Amniotic epithelial cell (primary cell): ENCODE results near the gene DIP2A.

Experiments used
- DNase-seq: peaks from one replicate; pipeline ENCODE4 v3.0.0-alpha.2; 2010; ENCODE audit warnings: low read depth

DIP2A gene

DNA sequence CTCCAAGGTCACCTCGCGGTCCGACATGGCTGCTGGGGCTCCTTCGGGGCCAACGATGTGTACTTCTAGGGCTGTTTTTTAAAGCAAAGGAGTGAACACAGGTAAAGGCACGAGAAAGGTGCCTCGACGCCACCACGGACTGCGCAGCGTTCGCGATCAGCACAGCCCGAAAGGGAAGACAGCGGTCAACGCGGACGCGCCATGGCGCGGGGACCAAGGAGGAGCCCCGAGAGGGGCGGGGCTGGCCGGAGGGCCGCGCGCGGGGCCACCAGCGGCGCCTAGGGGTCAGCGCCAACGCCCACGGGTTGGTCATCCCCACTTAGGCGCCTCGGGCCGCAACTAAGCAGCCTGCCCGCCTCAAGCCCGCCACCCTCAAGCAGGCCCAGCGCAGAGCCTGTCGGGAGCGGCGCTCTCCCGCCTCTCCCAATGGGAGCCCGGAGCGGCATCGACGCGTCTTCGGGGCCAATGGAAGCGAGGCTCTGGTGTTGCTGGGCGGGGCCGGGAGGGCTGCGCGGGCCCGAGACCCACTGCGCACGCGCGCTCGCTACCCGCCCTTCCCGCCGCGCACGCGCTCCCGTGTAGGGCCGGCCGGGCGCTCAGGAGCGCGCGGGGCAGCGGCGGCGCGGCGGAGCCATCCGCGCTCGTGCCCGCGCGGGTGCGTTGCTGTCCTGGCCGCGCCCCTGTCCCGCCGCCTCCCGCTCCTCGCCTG is at the start of gene DIP2A:
Gene DIP2A, plus strand, starts transcription at position 577 of the 709 bp plus-strand sequence. CDS start 241 bp downstream, outside the sequence.
- DNase-seq = peak; percentile 94

- no peak for DNase-seq
These were observed 48.9 kb upstream of the DIP2A start for GRCh38 chr21:46409641-46410406.

DNA sequence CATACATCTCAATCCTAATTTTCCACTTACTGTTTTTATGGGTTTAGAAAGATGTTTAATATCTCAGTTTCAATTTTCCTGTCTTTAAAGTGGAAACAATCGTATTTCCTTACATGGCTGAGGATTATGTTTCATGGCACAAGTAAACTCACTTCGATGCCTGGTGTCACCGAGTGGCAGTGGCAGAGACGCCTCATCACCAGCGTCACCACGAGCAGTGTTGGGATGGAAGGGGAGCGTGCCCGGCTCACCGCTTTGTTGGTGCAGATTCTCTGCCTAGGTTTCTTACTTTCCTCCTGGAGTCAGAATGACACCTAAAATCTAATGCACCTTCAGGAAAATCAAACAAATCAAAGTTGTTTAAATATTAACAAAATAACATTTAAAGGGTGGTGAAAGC is 48.2 kb upstream of the DIP2A start:
- DNase-seq = no peak

DNA sequence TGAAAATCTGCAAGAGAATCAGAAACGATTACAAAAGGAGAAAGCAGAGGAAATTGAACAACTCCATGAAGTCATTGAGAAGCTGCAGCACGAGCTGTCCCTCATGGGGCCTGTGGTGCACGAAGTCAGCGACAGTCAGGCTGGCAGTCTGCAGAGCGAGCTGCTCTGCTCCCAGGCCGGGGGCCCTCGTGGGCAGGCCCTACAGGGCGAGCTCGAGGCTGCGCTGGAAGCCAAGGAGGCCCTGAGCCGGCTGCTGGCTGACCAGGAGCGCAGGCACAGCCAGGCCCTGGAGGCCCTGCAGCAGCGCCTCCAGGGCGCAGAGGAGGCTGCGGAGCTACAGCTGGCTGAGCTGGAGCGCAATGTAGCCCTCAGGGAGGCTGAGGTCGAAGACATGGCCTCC is 47.5 kb upstream of the DIP2A start:
- no peak for DNase-seq

DNA sequence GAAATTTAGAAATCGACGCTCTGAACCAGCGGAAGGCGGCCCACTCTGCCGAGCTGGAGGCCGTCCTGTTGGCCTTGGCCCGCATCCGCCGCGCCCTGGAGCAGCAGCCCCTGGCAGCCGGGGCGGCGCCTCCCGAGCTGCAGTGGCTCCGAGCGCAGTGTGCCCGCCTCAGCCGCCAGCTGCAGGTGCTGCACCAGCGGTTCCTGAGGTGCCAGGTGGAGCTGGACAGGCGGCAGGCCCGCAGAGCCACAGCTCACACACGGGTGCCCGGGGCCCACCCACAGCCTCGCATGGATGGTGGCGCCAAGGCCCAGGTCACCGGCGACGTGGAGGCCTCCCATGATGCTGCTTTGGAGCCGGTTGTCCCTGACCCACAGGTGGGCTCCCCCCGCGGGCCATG is 47.0 kb upstream of the DIP2A start:
- DNase-seq = no peak

DNA sequence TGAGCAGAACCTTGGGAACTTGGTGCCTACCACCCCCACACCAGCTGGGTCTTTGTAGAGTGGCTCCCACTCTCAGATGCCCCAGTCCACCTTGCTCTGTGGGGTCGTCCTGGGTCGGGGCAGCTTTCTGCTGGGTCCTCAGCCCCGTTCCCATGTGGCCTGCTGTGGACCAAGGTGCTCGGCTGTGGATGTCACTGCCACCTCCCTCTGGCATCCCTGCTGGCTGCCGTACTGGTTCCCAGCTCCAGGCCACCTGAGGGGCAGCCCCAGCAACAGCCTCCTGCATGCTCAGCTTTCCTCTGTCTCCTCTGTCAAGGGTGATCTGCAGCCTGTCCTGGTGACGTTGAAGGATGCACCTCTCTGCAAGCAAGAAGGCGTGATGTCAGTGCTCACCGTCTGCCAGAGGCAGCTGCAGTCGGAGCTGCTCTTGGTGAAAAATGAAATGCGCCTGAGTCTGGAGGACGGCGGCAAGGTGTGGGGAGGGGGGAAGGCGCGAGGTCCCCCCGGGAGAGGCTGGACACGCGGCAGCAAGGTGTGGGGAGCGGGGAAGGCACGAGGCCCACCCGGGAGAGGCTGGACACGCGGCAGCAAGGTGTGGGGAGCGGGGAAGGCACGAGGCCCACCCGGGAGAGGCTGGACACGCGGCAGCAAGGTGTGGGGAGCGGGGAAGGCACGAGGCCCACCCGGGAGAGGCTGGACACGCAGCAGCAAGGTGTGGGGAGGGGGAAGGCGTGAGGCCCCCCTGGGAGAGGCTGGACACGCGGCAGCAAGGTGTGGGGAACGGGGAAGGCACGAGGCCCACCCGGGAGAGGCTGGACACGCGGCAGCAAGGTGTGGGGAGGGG is 45.9 kb upstream of the DIP2A start:
- DNase-seq = no peak

DNA sequence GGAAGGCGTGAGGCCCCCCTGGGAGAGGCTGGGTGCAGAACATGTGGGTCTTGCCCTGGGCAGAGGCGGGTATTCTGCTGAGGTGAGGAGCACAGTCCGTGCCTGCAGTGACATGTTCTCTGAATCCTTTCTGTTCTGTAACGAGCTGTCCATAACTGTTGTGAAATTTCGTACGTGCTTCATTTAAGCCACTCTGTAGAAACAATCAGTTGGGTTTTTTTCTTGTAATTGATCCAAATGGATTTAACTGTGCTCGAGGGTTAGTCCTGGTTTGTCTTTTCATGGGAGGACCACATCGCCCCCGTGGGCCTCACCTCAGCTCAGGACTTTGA is 45.4 kb upstream of the DIP2A start:
- DNase-seq = no peak

- no peak for DNase-seq
These were observed 43.8 kb upstream of the DIP2A start for GRCh38 chr21:46414965-46415275.

DNA sequence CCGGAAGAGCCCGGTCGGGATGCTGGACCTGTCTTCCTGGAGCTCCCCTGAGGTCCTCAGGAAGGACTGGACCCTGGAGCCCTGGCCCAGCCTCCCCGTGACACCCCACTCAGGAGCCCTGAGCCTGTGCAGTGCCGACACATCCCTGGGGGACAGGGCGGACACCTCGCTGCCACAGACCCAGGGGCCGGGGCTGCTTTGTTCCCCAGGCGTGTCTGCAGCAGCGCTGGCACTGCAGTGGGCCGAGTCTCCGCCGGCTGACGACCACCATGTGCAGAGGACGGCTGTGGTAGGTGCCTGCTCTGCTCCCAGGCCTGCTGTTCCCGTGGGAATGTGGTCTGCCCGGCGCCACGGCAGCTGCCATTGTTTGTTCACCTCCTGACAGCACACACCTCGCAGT is 42.1 kb upstream of the DIP2A start:
- DNase-seq = no peak

DNA sequence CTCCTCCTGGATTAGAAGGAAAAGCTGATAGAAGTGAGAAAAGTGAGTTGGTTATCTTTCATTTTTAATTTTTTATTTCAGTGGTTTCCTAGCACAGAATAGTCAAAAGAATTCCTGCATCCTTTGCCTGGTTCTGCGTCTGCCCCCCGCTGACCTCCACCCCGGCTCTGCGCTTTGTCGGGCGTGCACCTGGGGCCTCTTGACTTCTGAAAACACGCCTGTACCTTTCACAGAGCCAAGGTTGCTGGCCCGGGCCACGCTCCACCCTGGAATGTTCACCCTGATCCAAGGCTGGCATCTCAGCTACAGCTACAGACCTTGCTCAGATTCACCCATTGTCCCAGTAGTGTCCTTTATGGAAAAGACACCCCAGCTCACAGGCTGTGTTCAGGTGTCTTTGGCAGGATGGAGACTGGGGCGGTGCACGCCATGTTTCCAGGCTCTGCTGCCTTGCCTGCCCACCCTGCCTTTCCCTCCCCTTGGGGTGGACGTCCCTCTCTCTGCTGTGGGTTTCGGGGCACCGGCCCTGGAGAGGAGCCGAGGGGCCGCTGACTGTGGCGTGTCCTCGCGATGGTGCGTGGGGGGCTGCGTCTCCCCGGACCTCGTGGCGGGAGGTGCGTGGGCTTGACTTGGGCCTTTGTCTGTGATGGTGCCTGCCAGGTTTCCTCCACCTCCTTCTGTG is 40.3 kb upstream of the DIP2A start:
- DNase-seq = no peak

DNA sequence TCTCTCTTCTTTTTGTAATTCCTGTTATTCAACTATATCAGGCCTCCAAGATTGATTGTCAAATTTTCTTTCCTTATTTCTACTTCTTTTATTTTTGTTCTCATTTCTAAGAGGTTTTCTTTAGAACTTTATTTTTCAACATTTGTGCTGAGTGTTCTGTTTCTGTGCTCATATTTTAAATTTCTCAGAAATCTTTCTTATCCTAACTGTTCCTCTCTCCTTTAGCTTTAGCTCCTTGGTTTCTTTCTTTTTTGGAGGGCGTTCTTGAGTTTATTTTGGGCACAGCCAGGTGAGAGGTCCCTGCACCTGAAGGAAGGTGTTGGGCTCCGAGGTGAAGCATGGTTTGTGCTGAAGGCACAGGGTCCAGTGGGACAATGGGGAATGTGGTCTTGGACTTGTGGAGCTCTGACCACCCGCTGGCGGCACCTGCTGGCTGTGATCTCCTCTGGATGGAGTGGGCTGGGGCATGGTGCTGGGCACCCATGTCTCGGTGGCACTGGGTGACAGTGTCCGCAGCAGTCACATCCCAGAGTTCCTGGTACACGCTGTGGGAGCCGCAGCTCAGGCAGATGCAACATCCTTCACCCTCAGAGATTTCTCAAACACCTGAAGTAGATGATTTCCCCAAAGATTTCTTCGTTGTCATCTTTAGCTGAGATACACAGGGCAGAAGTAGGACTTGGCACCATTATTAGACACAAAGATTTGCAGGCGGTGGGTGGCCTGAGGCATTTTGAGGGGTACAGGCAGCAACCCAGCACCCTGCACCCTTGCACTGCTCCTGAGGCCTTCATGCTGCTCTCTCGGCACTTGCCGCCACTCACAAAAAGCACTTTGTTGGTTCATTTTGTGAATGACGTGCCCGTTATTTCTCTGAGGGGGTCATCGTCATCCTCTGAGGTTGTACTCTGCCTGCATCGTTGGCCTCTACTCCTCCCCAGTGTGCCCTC is 38.2 kb upstream of the DIP2A start:
- no peak for DNase-seq

DNA sequence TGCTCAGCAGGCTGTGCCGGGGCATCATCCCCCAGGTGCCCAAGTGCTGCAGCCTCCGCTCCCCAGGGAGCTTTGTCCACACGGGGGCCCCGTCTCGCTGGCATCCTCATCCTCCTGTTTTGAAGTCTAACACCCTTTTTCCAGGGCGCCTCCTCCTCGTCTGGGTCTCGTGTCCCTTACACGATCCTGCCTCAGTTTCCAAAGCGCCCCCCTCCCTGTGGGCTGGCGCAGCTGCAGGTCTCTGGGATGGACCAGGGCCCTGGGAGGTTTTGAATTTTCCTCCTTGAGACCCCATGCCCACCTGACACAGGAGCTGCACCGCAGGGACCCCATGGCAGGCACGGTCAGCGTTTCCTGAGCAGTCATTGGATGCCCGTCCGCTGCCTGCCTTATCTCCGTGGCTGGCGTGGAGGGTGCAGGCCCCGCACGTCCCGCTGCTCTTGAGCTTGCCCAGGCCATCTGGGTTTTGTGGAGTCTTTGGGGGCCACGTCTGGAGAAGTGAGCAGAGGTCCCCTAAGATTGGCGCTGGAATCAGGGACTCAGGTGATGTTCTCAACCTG is 37.4 kb upstream of the DIP2A start:
- DNase-seq = no peak

- no peak for DNase-seq
These were observed 36.7 kb upstream of the DIP2A start for GRCh38 chr21:46421756-46422555.

- DNase-seq = no peak
These were observed 36.0 kb upstream of the DIP2A start for GRCh38 chr21:46422636-46423241.

GRCh38 chr21:46423546-46424038 is 35.1 kb upstream of the DIP2A start:
- DNase-seq = no peak

DNA sequence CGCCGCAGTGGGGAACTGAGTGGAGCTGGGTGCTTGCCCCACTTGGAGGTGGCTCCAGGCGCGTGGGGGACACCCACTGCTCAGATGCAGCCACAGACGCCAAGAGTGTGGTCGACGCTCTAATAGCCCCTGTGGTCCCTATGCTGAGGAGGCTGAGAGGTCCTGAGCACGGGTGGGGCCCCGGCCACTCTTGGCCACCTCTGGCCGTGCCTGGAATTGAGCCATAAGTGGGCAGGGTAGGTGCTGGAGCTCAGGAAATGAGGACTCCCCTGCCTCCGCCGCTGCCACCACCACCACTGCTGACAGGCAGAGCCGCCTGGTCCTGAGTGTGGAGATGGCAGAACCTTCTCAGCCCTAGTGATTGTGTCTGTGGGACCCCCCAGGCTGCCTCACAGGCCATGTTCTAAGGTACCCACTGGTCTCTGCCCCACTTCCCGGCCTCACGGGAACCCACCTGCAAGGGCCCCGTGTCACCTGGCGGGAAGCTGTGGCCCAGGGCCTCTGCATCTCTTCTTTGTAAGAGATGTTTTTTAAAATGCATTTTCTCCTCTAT is 34.6 kb upstream of the DIP2A start:
- DNase-seq = no peak

DNA sequence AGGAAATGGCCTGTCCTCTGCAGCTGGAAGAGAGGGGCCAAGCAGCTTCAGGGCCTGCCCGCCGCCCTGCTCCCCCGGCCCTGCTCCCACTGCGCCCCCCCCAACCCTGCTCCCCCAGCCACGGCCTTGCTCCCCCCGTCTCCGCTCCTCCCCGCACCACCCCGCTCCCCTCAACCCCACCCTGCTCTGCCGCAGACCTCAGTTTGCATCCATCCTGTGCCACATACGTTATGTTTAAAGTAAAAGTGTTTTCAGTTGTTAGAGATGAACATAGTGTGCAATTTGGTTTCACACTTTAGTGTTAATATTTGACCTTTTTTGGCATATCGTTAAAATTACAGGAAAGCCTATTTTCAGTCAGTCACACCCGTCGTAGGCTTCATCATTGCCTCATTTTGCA is 34.1 kb upstream of the DIP2A start:
- DNase-seq = no peak

DNA sequence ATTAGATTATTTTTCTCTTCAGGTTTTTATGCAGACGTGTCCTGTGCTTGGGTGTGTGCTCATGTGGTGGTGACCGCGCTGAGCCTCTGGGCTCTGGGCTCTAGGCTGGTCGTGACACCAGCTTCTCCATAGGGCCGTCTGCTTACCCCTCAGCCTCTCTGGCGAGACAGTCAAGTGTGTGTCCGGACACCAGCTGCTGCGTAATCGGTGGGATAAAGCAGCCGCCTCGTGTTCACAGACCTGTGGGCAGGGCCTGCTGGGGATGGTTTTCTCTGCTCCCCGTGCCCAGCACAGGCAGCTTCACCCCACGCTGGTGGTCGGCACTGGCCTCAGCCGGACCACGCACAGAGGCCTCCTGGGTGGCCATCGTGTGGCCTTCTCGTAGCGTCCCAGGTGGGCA is 33.6 kb upstream of the DIP2A start:
- no peak for DNase-seq

DNA sequence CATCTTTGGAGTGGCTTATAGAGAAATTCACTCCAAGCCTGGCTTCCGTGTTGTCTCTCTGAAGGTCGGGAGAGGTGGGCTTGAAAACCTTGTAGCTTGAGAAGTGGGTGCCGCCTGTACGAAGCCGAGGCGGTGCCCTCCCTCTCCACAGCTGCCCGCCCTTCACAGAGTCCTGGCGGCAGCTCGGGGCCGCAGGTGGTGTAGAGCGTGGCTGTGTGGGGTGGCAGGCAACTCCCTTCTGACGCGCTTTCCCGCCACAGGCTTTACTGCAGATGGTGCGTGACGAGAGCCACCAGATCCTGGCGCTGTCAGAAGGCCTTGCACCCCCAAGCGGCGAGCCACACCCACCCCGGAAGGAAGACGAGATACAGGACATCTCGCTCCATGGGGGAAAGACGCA is 33.1 kb upstream of the DIP2A start:
- no peak for DNase-seq
